ENCODE results near the gene PDE4D.

- TF ChIP-seq POLR2A (IDR thresholded peaks at IDR 0.05) (no peak), CTCF (IDR thresholded peaks at IDR 0.05) (no peak)
Observed at GRCh38 chr5:59117320-59117719, 776.2 kb downstream of the PDE4D start.

Data from tibial nerve (tissue), 3 donors.